D721Med (cell line): Measurements from ENCODE around the gene CCDC197.

Experiments
- DNase-seq: peaks from one replicate; pipeline ENCODE4 v3.0.0; 2011; ENCODE audit warnings: low spot score; ENCODE audit not compliant: insufficient read length
- FAIRE-seq: peaks from 2 replicates; lab custom pipeline; 2011; peaks lifted over from hg19 to GRCh38; lab: Jason Lieb, UNC
- CTCF ChIP-seq: IDR thresholded peaks from 2 replicates; pipeline ENCODE4 v1.5.1; 2012; ENCODE audit warnings: mild to moderate bottlenecking, control low read depth; ENCODE audit not compliant: insufficient read depth; ENCODE audit errors: missing control alignments

The CCDC197 gene

GRCh38 chr14:94026173-94026888, 29.2 kb downstream of the CCDC197 start, which contains the start of gene OTUB2:
OTUB2 (plus strand) TSS chr14:94026340; CDS start chr14:94026538, 198 bp downstream.
- DNase-seq = peak; percentile 100
- TF ChIP-seq CTCF = no peak
- FAIRE-seq = peak; percentile 61

GRCh38 chr14:94026889-94027469, 29.9 kb downstream of the CCDC197 start:
- DNase-seq (no peak), FAIRE-seq (no peak)
- TF ChIP-seq CTCF = no peak

GRCh38 chr14:94027566-94028449, 30.7 kb downstream of the CCDC197 start:
- no peak for DNase-seq
- no peak for FAIRE-seq
- TF ChIP-seq CTCF = no peak

GRCh38 chr14:94028450-94028826, 31.3 kb downstream of the CCDC197 start:
- DNase-seq = no peak
- no peak for FAIRE-seq
- no peak for TF ChIP-seq CTCF

GRCh38 chr14:94029265-94029664, 32.2 kb downstream of the CCDC197 start:
- FAIRE-seq (no peak), DNase-seq (no peak)
- no peak for TF ChIP-seq CTCF

- TF ChIP-seq CTCF = no peak
- FAIRE-seq = no peak
- DNase-seq = no peak
Observed at GRCh38 chr14:94029671-94030203, 32.6 kb downstream of the CCDC197 start.
